DOHH2 (cell line): ENCODE data around the gene ASTL.

Experiments
- CTCF ChIP-seq: fragments of 200-600 bp; sonication (generic); IDR thresholded peaks from one replicate; pipeline ENCODE4 v1.5.1; 2014; ENCODE audit warnings: antibody characterized with exemption, mild to moderate bottlenecking, low read depth, low read length; ENCODE audit not compliant: poor library complexity, severe bottlenecking
- EZH2phosphoT487 ChIP-seq: fragments of 200-600 bp; sonication (generic); IDR thresholded peaks from 2 replicates; pipeline ENCODE4 v1.6.1; 2017; ENCODE audit warnings: borderline replicate concordance, mild to moderate bottlenecking, antibody characterized with exemption, low read length, moderate library complexity, mixed read lengths

DNA sequence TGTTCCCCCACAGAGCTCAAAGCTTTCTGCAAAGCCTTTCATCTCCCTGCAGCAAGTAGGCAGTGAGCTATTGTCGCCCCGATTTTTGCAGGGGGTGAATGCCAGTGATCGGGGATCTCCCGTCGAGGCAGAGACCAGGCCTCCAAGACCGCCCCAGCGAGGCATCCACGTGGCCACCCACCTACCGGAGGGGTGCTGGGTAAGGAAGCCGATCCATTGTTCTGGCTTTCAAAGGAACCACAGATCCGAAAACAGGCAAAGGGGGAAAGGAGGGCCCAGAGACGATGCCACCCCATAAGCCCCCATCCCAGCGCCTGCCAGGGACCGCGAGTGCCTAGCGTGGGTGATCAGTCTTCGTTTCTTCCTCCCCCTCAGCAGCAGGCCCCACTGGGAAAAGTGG lies 24.4 kb downstream of the ASTL start:
- TF ChIP-seq CTCF (no peak), EZH2phosphoT487 (no peak)
